CD14-positive monocyte (primary cell): ENCODE data around the gene ZXDC. TPM values are rescaled to one million over a fixed set of nuclear protein-coding genes. Genes with fewer than 3 reads are reported as not detected.

Experiments
- DNase-seq, 3 donors: peaks; one replicate each; pipeline ENCODE4 v3.0.0-alpha.2; 2011 to 2022
- H2AFZ ChIP-seq: 2 replicates; pipeline ENCODE4 v1.6.0; 2012; ENCODE audit warnings: mild to moderate bottlenecking, low read depth, low read length, inconsistent platforms; ENCODE audit not compliant: insufficient read depth, poor library complexity, severe bottlenecking
- H3K27ac ChIP-seq, 2 donors: 1 replicate in 1 of 2; 2 replicates in 1 of 2; pipeline ENCODE4 v1.5.1; 2012 to 2013; ENCODE audit warnings: low read length in 2 of 2, control low read depth in 1 of 2, inconsistent platforms in 1 of 2, low read depth in 1 of 2, mild to moderate bottlenecking in 1 of 2
- H3K27me3 ChIP-seq, 2 donors: one replicate each; pipeline versions ENCODE4 v1.6.0 to v1.6.1; 2011 to 2013; ENCODE audit warnings: low read length in 2 of 2; ENCODE audit not compliant: control insufficient read depth in 2 of 2, insufficient read depth in 2 of 2
- H3K36me3 ChIP-seq, 2 donors: replicated peaks in 1 of 2; 1 replicate in 1 of 2; 2 replicates in 1 of 2; pipeline versions ENCODE4 v1.5.1 to v1.6.1; 2012 to 2013; ENCODE audit warnings: low read length in 2 of 2, control low read depth in 1 of 2, inconsistent platforms in 1 of 2, mild to moderate bottlenecking in 1 of 2; ENCODE audit not compliant: insufficient read depth in 2 of 2, control insufficient read depth in 1 of 2
- H3K4me1 ChIP-seq, 2 donors: 1 replicate in 1 of 2; 2 replicates in 1 of 2; pipeline versions ENCODE4 v1.5.1 to v1.6.1; 2012 to 2013; ENCODE audit warnings: low read length in 2 of 2, control low read depth in 1 of 2, inconsistent platforms in 1 of 2, mild to moderate bottlenecking in 1 of 2, moderate library complexity in 1 of 2; ENCODE audit not compliant: insufficient read depth in 2 of 2, control insufficient read depth in 1 of 2
- H3K4me2 ChIP-seq: replicated peaks from 2 replicates; pipeline ENCODE3; 2012; ENCODE audit warnings: low read length, moderate library complexity, mild to moderate bottlenecking; ENCODE audit not compliant: poor library complexity, severe bottlenecking; ENCODE audit errors: extremely low read depth
- H3K4me3 ChIP-seq, 3 experiments: fragments of 200-600 bp in 1 of 3; sonication (generic) in 1 of 3; replicated peaks in 1 of 3; 1 replicate in 2 of 3; 2 replicates in 1 of 3; pipeline ENCODE4 v1.5.1; 2011 to 2013; ENCODE audit warnings: low read length in 3 of 3, mild to moderate bottlenecking in 3 of 3, control low read depth in 2 of 3, low read depth in 2 of 3, inconsistent platforms in 1 of 3, moderate library complexity in 1 of 3
- H3K79me2 ChIP-seq: 2 replicates; pipeline ENCODE4 v1.6.0; 2012; ENCODE audit warnings: mild to moderate bottlenecking, control low read depth, inconsistent platforms, low read length, moderate library complexity; ENCODE audit not compliant: insufficient read depth
- H3K9ac ChIP-seq: 2 replicates; pipeline ENCODE4 v1.6.0; 2017; ENCODE audit warnings: low read length, mild to moderate bottlenecking; ENCODE audit not compliant: insufficient read depth, poor library complexity, severe bottlenecking
- H3K9me3 ChIP-seq, 2 donors: replicated peaks in 1 of 2; 1 replicate in 1 of 2; 2 replicates in 1 of 2; pipeline versions ENCODE4 v1.5.1 to v1.6.1; 2012 to 2013; ENCODE audit warnings: low read length in 2 of 2, control low read depth in 1 of 2; ENCODE audit not compliant: control insufficient read depth in 1 of 2, insufficient read depth in 1 of 2
- H4K20me1 ChIP-seq: 2 replicates; pipeline ENCODE4 v1.6.0; 2012; ENCODE audit warnings: mild to moderate bottlenecking, low read length, control low read depth, moderate library complexity; ENCODE audit not compliant: insufficient read depth
- H3K27ac Mint-ChIP-seq, 7 donors: one replicate each; pipeline ENCODE4 v1.8.0; 2020; ENCODE audit warnings: mild to moderate bottlenecking in 7 of 7, mixed read lengths in 7 of 7, moderate library complexity in 6 of 7, inconsistent platforms in 2 of 7
- H3K27me3 Mint-ChIP-seq, 3 donors: one replicate each; pipeline ENCODE4 v1.8.0; 2021 to 2022; ENCODE audit warnings: low read depth in 3 of 3, mild to moderate bottlenecking in 3 of 3, mixed read lengths in 3 of 3, moderate library complexity in 3 of 3, inconsistent platforms in 1 of 3
- H3K36me3 Mint-ChIP-seq, 2 donors: one replicate each; pipeline ENCODE4 v1.8.0; 2020; ENCODE audit warnings: mixed read lengths in 2 of 2, inconsistent platforms in 1 of 2, mild to moderate bottlenecking in 1 of 2
- H3K4me1 Mint-ChIP-seq: one replicate; pipeline ENCODE4 v1.8.0; 2020; ENCODE audit warnings: mild to moderate bottlenecking, mixed read lengths
- H3K4me3 Mint-ChIP-seq, 2 donors: one replicate each; pipeline ENCODE4 v1.8.0; 2020; ENCODE audit warnings: mild to moderate bottlenecking in 2 of 2, mixed read lengths in 2 of 2, moderate library complexity in 1 of 2
- H3K9me3 Mint-ChIP-seq, 7 donors: one replicate each; pipeline ENCODE4 v1.8.0; 2020 to 2022; ENCODE audit warnings: mixed read lengths in 7 of 7, mild to moderate bottlenecking in 6 of 7, moderate library complexity in 6 of 7, inconsistent platforms in 2 of 7
- WGBS: methylation state at CpG from one replicate; pipeline ENCODE4 v1.1.5; 2013; ENCODE audit warnings: missing lambda C conversion rate; ENCODE audit not compliant: insufficient coverage; 5-methylcytosine and 5-hydroxymethylcytosine counted together
- intact Hi-C, 2 donors: fragments of 100-400 bp; cut with micrococcal nuclease; formaldehyde crosslinking; loops; one replicate each; pipeline versions ENCODE4 v1.15.0 to v1.15.1; 2023
- polyA plus RNA-seq, 3 donors: library from polyadenylated mRNA; depleted of rRNA in 1 of 3; unstranded in 2 of 3; stranded (reverse) in 1 of 3; fragments of 300-500 nt in 2 of 3; fragments of >200 nt in 1 of 3; fragmentation: Illumina TruSeq in 2 of 3; gene quantifications; 1 replicate in 2 of 3; 2 replicates in 1 of 3; pipeline ENCODE4 v1.2.3, GENCODE V29; 2012 to 2021
- TF ChIP-seq, protein P1 (sequence below): fragments of 200-600 bp; IDR thresholded peaks from one replicate; pipeline ENCODE4 v1.8.0; 2022; ENCODE audit warnings: antibody characterized with exemption, mild to moderate bottlenecking

Gene ZXDC
- polyA plus RNA-seq, 3 donors: 6.3 to 44.8 (median 9.7) TPM

DNA sequence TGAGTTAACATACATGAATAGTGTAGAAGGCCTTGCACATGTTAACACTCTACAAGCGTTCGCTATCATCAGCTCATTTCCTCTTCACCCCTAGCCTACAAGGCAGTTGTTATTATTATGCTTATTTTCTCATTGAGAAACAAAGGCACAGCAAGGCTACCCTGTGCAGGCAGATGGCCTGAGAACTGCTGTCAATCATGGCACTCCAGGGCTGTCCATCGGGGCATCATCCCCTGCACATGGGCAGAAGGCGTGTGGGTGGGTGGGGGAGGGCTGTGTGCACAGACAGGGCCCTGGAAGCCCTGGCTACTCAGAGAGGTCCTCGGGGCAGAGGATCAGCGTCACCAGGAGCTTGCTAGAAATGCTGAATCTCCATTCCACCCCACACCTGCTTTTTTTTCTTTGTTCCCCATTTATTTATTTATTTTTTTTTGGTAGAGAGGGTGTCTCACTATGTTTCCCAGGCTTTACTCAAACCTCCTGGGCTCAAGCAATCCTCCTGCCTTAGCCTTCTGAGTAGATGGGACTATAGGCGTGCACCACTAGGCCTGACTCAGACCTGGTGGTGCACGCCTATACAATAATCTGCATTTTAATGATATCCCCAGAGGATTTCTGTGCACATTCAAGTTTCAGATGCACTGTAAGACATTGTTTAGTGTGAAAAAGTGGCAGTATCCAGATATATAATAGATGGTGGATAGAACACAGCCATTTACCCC lies 9.6 kb upstream of the ZXDC start:
- intact Hi-C loops: no loop called here

DNA sequence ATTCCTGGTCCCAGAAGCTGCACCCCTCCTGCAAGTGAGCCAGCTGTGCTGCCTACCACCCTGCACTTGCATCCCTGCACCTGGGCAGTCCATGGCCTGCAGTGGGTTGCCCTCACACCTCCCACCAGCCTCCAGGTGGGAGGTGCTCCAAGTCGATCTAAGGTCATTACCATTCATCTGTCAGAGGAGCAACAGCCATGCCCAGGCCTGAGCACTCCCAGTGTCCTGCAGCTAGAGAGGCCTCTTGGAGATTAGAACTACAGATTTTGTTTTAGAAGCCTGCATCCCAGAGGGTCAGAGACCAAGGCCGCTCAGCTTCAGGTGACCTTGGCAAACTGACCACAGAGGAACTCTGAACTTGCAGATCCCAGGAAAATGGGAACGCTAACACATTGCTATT lies 9.0 kb upstream of the ZXDC start:
- Histone ChIP-seq H4K20me1 (no peaks in the 10 kb centered on the region), H3K9ac (no peak overlapping the region), H2AFZ (no peak overlapping the region), H3K4me3 (no peak overlapping the region), H3K4me2 (no peak overlapping the region), H3K4me1 (peaks cover 6 to 8% of the 10 kb centered on the region in 2 donors), H3K9me3 (no peaks in the 10 kb centered on the region), H3K79me2 (no peaks in the 10 kb centered on the region), H3K36me3 (no peaks in the 10 kb centered on the region), H3K27ac (no peak overlapping the region), H3K27me3 (no peaks in the 10 kb centered on the region)
- Mint-ChIP-seq H3K4me3 (no peak overlapping the region), H3K4me1 (peaks cover 10% of the 10 kb centered on the region), H3K27ac (no peak overlapping the region), H3K27me3 (peaks cover 2 to 6% (median 2%) of the 10 kb centered on the region in 3 donors), H3K9me3 (peaks cover 0 to 2% (median 0%) of the 10 kb centered on the region in 7 donors), H3K36me3 (no peaks in the 10 kb centered on the region)
- no peak for DNase-seq
- WGBS: 100% methylated on average over 2 of the region's 3 CpGs
- TF ChIP-seq, protein P1, sequence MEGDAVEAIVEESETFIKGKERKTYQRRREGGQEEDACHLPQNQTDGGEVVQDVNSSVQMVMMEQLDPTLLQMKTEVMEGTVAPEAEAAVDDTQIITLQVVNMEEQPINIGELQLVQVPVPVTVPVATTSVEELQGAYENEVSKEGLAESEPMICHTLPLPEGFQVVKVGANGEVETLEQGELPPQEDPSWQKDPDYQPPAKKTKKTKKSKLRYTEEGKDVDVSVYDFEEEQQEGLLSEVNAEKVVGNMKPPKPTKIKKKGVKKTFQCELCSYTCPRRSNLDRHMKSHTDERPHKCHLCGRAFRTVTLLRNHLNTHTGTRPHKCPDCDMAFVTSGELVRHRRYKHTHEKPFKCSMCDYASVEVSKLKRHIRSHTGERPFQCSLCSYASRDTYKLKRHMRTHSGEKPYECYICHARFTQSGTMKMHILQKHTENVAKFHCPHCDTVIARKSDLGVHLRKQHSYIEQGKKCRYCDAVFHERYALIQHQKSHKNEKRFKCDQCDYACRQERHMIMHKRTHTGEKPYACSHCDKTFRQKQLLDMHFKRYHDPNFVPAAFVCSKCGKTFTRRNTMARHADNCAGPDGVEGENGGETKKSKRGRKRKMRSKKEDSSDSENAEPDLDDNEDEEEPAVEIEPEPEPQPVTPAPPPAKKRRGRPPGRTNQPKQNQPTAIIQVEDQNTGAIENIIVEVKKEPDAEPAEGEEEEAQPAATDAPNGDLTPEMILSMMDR: no peak
- intact Hi-C loops: no loop called here

More for the DNA sequence above, 9.6 kb upstream of the ZXDC start:
- H3K9me3 ChIP-seq: no peaks in the 10 kb centered on the region
- Mint-ChIP-seq H3K4me3 (no peak overlapping the region), H3K27ac (no peak overlapping the region), H3K4me1 (peaks cover 10% of the 10 kb centered on the region), H3K36me3 (no peaks in the 10 kb centered on the region), H3K27me3 (peaks cover 2 to 6% (median 4%) of the 10 kb centered on the region in 3 donors), H3K9me3 (peaks cover 0 to 2% (median 0%) of the 10 kb centered on the region in 7 donors)
- no peaks in the 10 kb centered on the region for H3K36me3 ChIP-seq
- DNase-seq: no peak
- no peak overlapping the region for H2AFZ ChIP-seq
- H3K4me1 ChIP-seq: peaks cover 6 to 8% of the 10 kb centered on the region in 2 donors
- H3K27me3 ChIP-seq: no peaks in the 10 kb centered on the region
- no peak overlapping the region for H3K4me3 ChIP-seq
- no CpG with 5 or more reads among the region's 8 CpGs for WGBS
- no peak overlapping the region for H3K27ac ChIP-seq
- H3K79me2 ChIP-seq: no peaks in the 10 kb centered on the region
- H3K9ac ChIP-seq: no peak overlapping the region
- H4K20me1 ChIP-seq: no peaks in the 10 kb centered on the region
- no peak overlapping the region for H3K4me2 ChIP-seq
- TF ChIP-seq, protein P1: no peak
